ENCODE measurements around the gene KCNQ1OT1.
A peak's percentile ranks its signal among the peaks of the same experiment; 100 is the strongest.

Gene KCNQ1OT1

GRCh38 chr11:2699531-2700414, at the start of gene KCNQ1OT1:
TSS of gene KCNQ1OT1 (minus strand) at chr11:2699994.
- DNase-seq (ENCODE audit: low spot score) = peak; percentile 92

GRCh38 chr11:2748814-2749554, 49.2 kb upstream of the KCNQ1OT1 start:
- no peak for DNase-seq (ENCODE audit: low spot score)

GRCh38 chr11:2748061-2748813, 48.4 kb upstream of the KCNQ1OT1 start:
- no peak for DNase-seq (ENCODE audit: low spot score)

GRCh38 chr11:2747248-2748027, 47.6 kb upstream of the KCNQ1OT1 start:
- DNase-seq (ENCODE audit: low spot score) = peak; percentile 74

- peak; percentile 88 for DNase-seq (ENCODE audit: low spot score)
These were observed 46.8 kb upstream of the KCNQ1OT1 start for GRCh38 chr11:2746401-2747247.

GRCh38 chr11:2745511-2745910, 45.7 kb upstream of the KCNQ1OT1 start:
- no peak for DNase-seq (ENCODE audit: low spot score)

GRCh38 chr11:2744166-2744565, 44.4 kb upstream of the KCNQ1OT1 start:
- no peak for DNase-seq (ENCODE audit: low spot score)

GRCh38 chr11:2743427-2744110, 43.8 kb upstream of the KCNQ1OT1 start:
- no peak for DNase-seq (ENCODE audit: low spot score)

- no peak for DNase-seq (ENCODE audit: low spot score)
These were observed 43.0 kb upstream of the KCNQ1OT1 start for GRCh38 chr11:2742611-2743426.

GRCh38 chr11:2742201-2742600, 42.4 kb upstream of the KCNQ1OT1 start:
- DNase-seq (ENCODE audit: low spot score) = no peak

- DNase-seq (ENCODE audit: low spot score) = no peak
These were observed 41.8 kb upstream of the KCNQ1OT1 start for GRCh38 chr11:2741377-2742131.

GRCh38 chr11:2741006-2741376, 41.2 kb upstream of the KCNQ1OT1 start:
- no peak for DNase-seq (ENCODE audit: low spot score)

GRCh38 chr11:2740275-2740940, 40.6 kb upstream of the KCNQ1OT1 start:
- DNase-seq (ENCODE audit: low spot score) = no peak

- no peak for DNase-seq (ENCODE audit: low spot score)
These were observed 39.9 kb upstream of the KCNQ1OT1 start for GRCh38 chr11:2739531-2740274.

- DNase-seq (ENCODE audit: low spot score) = no peak
These were observed 39.0 kb upstream of the KCNQ1OT1 start for GRCh38 chr11:2738551-2739431.

GRCh38 chr11:2737866-2738265, 38.1 kb upstream of the KCNQ1OT1 start:
- DNase-seq (ENCODE audit: low spot score) = no peak
